HPDE6-E6E7 (cell line): ENCODE results near the gene TAF4B.
"Not testable (repeated sequence)": the region's sequence is repeated elsewhere in the genome, so short reads cannot be mapped to it uniquely, and the experiment has no call there.

Experiments
- DNase-seq: peaks from one replicate; pipeline ENCODE4 v3.0.0; 2011; ENCODE audit warnings: missing footprints; ENCODE audit errors: extremely low spot score

The TAF4B gene, protein sequence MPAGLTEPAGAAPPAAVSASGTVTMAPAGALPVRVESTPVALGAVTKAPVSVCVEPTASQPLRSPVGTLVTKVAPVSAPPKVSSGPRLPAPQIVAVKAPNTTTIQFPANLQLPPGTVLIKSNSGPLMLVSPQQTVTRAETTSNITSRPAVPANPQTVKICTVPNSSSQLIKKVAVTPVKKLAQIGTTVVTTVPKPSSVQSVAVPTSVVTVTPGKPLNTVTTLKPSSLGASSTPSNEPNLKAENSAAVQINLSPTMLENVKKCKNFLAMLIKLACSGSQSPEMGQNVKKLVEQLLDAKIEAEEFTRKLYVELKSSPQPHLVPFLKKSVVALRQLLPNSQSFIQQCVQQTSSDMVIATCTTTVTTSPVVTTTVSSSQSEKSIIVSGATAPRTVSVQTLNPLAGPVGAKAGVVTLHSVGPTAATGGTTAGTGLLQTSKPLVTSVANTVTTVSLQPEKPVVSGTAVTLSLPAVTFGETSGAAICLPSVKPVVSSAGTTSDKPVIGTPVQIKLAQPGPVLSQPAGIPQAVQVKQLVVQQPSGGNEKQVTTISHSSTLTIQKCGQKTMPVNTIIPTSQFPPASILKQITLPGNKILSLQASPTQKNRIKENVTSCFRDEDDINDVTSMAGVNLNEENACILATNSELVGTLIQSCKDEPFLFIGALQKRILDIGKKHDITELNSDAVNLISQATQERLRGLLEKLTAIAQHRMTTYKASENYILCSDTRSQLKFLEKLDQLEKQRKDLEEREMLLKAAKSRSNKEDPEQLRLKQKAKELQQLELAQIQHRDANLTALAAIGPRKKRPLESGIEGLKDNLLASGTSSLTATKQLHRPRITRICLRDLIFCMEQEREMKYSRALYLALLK

DNA sequence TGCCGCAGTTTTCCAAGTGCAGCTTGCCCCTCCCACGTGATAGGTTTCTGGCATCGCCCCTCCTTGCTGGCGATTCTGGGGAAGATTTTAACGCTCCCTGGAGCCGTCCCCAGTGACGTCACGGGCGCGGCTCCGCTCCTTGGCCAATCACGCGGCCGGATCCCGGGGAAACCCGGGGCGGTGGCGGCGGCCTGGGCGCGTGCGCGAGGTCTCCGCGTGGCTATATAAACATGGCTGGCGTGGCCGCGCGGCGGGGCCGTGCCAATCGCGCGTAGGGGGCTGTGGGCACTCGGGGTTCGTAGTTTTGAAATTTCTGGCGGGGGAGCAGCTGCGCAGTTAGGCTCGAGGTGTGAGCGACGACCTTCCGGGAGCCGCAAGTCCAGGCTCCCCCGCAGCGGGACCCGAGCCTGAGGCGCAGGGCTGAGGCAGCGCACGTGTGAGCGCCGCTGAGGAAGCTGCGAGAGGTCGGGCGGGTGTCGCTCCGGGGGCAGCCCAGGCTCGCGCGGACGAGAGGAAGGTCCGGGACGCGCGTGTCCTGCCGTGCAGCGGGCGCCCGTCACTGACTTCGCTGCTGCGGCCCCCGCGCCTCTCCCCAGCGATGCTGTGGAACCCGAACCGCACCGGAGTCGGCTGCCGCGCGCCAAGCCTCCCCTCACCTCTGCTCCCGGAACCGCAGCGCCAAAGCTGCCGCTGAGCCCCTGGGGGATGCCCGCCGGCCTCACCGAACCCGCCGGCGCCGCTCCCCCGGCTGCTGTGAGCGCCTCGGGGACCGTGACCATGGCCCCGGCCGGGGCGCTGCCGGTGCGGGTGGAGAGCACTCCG lies at the start of gene TAF4B:
TSS of gene TAF4B (plus strand) at position 217 of the 822 bp plus-strand sequence. CDS start at position 706, 489 bp downstream.
- peak; percentile 93 for DNase-seq

DNA sequence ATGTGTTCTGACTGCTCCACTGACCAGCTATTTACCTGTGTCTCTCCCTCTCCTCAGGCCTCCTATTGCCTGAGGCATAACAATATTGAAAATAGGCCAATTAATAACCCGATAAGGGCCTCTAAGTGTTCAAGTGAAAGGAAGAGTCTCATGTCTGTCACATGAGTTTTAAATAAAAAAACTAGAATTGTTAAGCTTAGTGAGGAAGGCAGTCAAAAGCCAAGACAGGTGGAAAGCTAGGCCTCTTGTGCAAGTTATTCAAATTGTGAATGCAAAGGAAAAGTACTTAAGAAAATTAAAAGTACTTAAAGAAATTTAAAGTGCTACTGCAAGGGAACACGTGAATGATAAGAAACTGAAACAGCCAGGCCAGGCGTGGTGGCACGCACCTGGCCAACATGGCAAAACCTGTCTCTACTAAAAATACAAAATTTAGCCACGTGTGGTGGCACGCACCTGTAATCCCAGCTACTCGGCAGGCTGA lies 44.9 kb upstream of the TAF4B start:
- no peak for DNase-seq

- DNase-seq: no peak
Observed at GRCh38 chr18:26183395-26184112, 42.7 kb upstream of the TAF4B start.

GRCh38 chr18:26185267-26185666 lies 41.0 kb upstream of the TAF4B start:
- peak; percentile 6 for DNase-seq

GRCh38 chr18:26190506-26190905 lies 35.7 kb upstream of the TAF4B start:
- no peak for DNase-seq

- DNase-seq: no peak
Observed at GRCh38 chr18:26192233-26192632, 34.0 kb upstream of the TAF4B start.

GRCh38 chr18:26196605-26197004 lies 29.6 kb upstream of the TAF4B start:
- DNase-seq: no peak

DNA sequence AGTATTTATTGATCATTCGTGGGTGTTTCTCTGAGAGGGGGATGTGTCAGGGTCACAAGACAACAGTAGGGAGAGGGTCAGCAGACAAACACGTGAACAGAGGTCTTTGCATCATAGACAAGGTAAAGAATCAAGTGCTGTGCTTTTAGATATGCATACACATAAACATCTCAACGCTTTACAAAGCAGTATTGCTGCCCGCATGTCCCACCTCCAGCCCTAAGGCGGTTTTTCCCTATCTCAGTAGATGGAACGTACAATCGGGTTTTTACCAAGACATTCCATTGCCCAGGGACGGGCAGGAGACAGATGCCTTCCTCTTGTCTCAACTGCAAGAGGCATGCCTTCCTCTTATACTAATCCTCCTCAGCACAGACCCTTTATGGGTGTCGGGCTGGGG lies 24.2 kb upstream of the TAF4B start:
- not testable (repeated sequence) for DNase-seq

GRCh38 chr18:26205318-26205717 lies 20.9 kb upstream of the TAF4B start:
- no peak for DNase-seq

- no peak for DNase-seq
Observed at GRCh38 chr18:26206488-26206887, 19.8 kb upstream of the TAF4B start.

- no peak for DNase-seq
Observed at GRCh38 chr18:26207937-26208336, 18.3 kb upstream of the TAF4B start.

GRCh38 chr18:26208977-26209376 lies 17.3 kb upstream of the TAF4B start:
- no peak for DNase-seq

- no peak for DNase-seq
Observed at GRCh38 chr18:26210147-26210546, 16.1 kb upstream of the TAF4B start.

GRCh38 chr18:26215247-26215970 lies 10.8 kb upstream of the TAF4B start:
- no peak for DNase-seq

- DNase-seq: no peak
Observed at GRCh38 chr18:26225022-26225693, 1.1 kb upstream of the TAF4B start.

- DNase-seq: no peak
Observed at GRCh38 chr18:26225915-26226228, 373 bp upstream of the TAF4B start.

DNA sequence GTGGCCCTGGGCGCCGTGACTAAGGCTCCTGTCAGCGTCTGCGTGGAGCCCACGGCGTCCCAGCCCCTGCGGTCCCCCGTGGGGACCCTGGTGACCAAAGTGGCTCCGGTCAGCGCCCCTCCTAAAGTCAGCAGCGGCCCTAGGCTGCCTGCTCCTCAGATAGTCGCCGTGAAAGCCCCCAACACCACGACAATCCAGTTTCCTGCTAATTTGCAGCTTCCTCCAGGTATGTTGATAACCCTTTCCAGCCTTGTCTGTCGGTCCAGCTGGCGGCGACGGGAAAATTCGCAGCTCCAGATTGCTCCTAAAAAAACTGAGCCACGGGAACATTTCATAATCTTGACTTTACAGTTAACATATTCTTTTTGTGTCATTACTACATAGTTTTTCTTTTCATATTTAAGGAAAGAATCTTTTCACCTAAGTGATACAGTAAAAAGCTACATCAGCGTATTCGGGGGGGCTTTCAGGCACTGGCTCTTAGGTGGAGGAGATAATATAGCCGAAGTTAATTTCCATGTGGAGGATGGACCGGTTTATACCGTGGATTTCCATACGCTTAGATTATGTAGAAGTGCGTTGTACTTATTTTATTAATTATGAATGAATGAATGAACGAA lies 916 bp downstream of the TAF4B start:
- DNase-seq: no peak

DNA sequence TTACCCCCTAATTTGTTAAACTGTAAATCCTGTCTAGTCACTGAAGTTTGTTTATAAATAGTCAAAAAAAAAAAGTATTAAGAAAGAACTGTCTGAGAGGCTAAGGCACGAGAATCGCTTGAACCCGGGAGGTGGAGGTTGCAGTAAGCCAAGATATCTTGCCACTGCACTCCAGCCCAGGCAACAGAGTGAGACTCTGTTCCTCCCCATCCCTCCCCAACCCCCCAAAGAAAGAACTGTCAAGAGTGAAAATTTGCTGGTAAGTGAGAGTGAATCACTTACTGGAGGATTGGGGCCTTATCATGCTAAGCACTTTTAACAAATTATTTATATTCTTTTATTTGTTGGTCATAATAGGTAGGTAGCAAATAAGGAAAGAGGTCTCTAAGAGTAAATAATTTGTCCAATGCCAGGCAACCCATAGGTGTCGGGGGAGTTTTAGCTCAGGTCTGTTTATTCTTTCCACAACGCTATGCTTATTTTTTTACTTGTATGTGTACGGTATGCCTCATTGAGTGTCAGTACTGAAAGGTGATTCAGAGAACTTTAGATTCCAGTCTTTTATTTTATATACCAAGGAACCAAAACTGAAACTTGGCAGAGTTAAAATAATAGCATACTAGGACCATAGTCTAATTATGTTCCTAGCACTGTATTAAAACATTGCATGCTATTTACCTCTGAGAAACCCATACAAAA lies 2.5 kb downstream of the TAF4B start:
- no peak for DNase-seq

GRCh38 chr18:26230497-26230896 lies 4.3 kb downstream of the TAF4B start:
- DNase-seq: no peak
